ENCODE results near the gene GATA3. TPM values are rescaled to one million over a fixed set of nuclear protein-coding genes. Genes with fewer than 3 reads are reported as not detected.
A peak's percentile ranks its signal among the peaks of the same experiment; 100 is the strongest.

Gene GATA3
- total RNA-seq, result not detected in 2 replicates

- Histone ChIP-seq H2AFZ (ENCODE audit: low read length) (no peak within 1 kb of the TSS), H3K4me2 (ENCODE audit: insufficient read depth, low read length) (peak within 1 kb of the TSS; percentile 77), H3K79me2 (ENCODE audit: insufficient read depth, low read length) (no peaks in the 10 kb centered on the region), H3K4me1 (ENCODE audit: insufficient read depth, low read length) (peaks cover 6% of the 10 kb centered on the region), H3K27ac (ENCODE audit: low read depth, low read length) (no peak within 1 kb of the TSS), H3K9me3 (ENCODE audit: low read depth, low read length) (no peaks in the 10 kb centered on the region), H3K4me3 (ENCODE audit: insufficient read depth, low read length) (peak within 1 kb of the TSS; percentile 54), H3K36me3 (ENCODE audit: insufficient read depth, low read length) (no peaks in the 10 kb centered on the region), H3K27me3 (ENCODE audit: insufficient read depth, low read length) (peaks cover 75% of the 10 kb centered on the region), H4K20me1 (ENCODE audit: insufficient read depth, low read length) (no peaks in the 10 kb centered on the region)
- TF ChIP-seq CTCF (IDR thresholded peaks at IDR 0.05; ENCODE audit: extremely low read depth, low read depth, low read length), result no peak
- peak; percentile 90 for DNase-seq (ENCODE audit: insufficient read length, low spot score, missing footprints)
Observed at GRCh38 chr10:8054494-8055407, at the start of gene GATA3. GATA3 (plus strand) TSS chr10:8054688; CDS start chr10:8055656, 968 bp downstream.

- Histone ChIP-seq H3K79me2 (ENCODE audit: insufficient read depth, low read length) (no peaks in the 10 kb centered on the region), H3K9me3 (ENCODE audit: low read depth, low read length) (no peaks in the 10 kb centered on the region), H2AFZ (ENCODE audit: low read length) (no peak overlapping the region), H3K27me3 (ENCODE audit: insufficient read depth, low read length) (no peaks in the 10 kb centered on the region), H3K36me3 (ENCODE audit: insufficient read depth, low read length) (no peaks in the 10 kb centered on the region), H3K27ac (ENCODE audit: low read depth, low read length) (no peak overlapping the region), H3K4me2 (ENCODE audit: insufficient read depth, low read length) (no peak overlapping the region), H3K4me1 (ENCODE audit: insufficient read depth, low read length) (no peaks in the 10 kb centered on the region), H4K20me1 (ENCODE audit: insufficient read depth, low read length) (no peaks in the 10 kb centered on the region), H3K4me3 (ENCODE audit: insufficient read depth, low read length) (no peak overlapping the region)
- no peak for TF ChIP-seq CTCF (IDR thresholded peaks at IDR 0.05; ENCODE audit: extremely low read depth, low read depth, low read length)
- no peak for DNase-seq (ENCODE audit: insufficient read length, low spot score, missing footprints)
Observed at GRCh38 chr10:8006274-8006999, 48.1 kb upstream of the GATA3 start.

- TF ChIP-seq CTCF (IDR thresholded peaks at IDR 0.05; ENCODE audit: extremely low read depth, low read depth, low read length), result no peak
- no peaks in the 10 kb centered on the region for H3K9me3 ChIP-seq (ENCODE audit: low read depth, low read length)
- no peaks in the 10 kb centered on the region for H3K79me2 ChIP-seq (ENCODE audit: insufficient read depth, low read length)
- H4K20me1 ChIP-seq (ENCODE audit: insufficient read depth, low read length), result no peaks in the 10 kb centered on the region
- no peaks in the 10 kb centered on the region for H3K4me1 ChIP-seq (ENCODE audit: insufficient read depth, low read length)
- no peaks in the 10 kb centered on the region for H3K36me3 ChIP-seq (ENCODE audit: insufficient read depth, low read length)
- H3K27ac ChIP-seq (ENCODE audit: low read depth, low read length), result no peak overlapping the region
- H3K4me2 ChIP-seq (ENCODE audit: insufficient read depth, low read length), result no peak overlapping the region
- H2AFZ ChIP-seq (ENCODE audit: low read length), result no peak overlapping the region
- no peaks in the 10 kb centered on the region for H3K27me3 ChIP-seq (ENCODE audit: insufficient read depth, low read length)
- H3K4me3 ChIP-seq (ENCODE audit: insufficient read depth, low read length), result no peak overlapping the region
- DNase-seq (ENCODE audit: insufficient read length, low spot score, missing footprints), result no peak
Observed at GRCh38 chr10:8009031-8009430, 45.5 kb upstream of the GATA3 start.

- no peak for DNase-seq (ENCODE audit: insufficient read length, low spot score, missing footprints)
- no peaks in the 10 kb centered on the region for H3K27me3 ChIP-seq (ENCODE audit: insufficient read depth, low read length)
- H3K36me3 ChIP-seq (ENCODE audit: insufficient read depth, low read length), result no peaks in the 10 kb centered on the region
- no peak overlapping the region for H3K27ac ChIP-seq (ENCODE audit: low read depth, low read length)
- no peaks in the 10 kb centered on the region for H3K79me2 ChIP-seq (ENCODE audit: insufficient read depth, low read length)
- no peaks in the 10 kb centered on the region for H3K9me3 ChIP-seq (ENCODE audit: low read depth, low read length)
- no peak overlapping the region for H3K4me3 ChIP-seq (ENCODE audit: insufficient read depth, low read length)
- no peaks in the 10 kb centered on the region for H4K20me1 ChIP-seq (ENCODE audit: insufficient read depth, low read length)
- peaks cover 6% of the 10 kb centered on the region for H3K4me1 ChIP-seq (ENCODE audit: insufficient read depth, low read length)
- no peak overlapping the region for H3K4me2 ChIP-seq (ENCODE audit: insufficient read depth, low read length)
- no peak for TF ChIP-seq CTCF (IDR thresholded peaks at IDR 0.05; ENCODE audit: extremely low read depth, low read depth, low read length)
- H2AFZ ChIP-seq (ENCODE audit: low read length), result no peak overlapping the region
Observed at GRCh38 chr10:8013006-8013405, 41.5 kb upstream of the GATA3 start.
